GM12892 (cell line): ENCODE measurements around the gene HSPA9.

Experiments
- POLR2A ChIP-seq: IDR thresholded peaks from 2 replicates; pipeline ENCODE4 v1.6.1; 2011; ENCODE audit warnings: low read depth, low read length, control low read depth
- POLR2AphosphoS5 ChIP-seq: IDR thresholded peaks from 2 replicates; pipeline ENCODE4 v1.6.1; 2011; ENCODE audit warnings: low read depth, low read length, control low read depth
- TAF1 ChIP-seq: IDR thresholded peaks from 2 replicates; pipeline ENCODE4 v1.6.1; 2011; ENCODE audit warnings: low read depth, mild to moderate bottlenecking, control low read depth, low read length, borderline replicate concordance

- TF ChIP-seq POLR2A (no peak), TAF1 (no peak), POLR2AphosphoS5 (no peak)
Observed at GRCh38 chr5:138603249-138603920, 28.2 kb upstream of the HSPA9 start.
